ENCODE results near the gene SYT7. TPM values are rescaled to one million over a fixed set of nuclear protein-coding genes. Genes with fewer than 3 reads are reported as not detected.

The SYT7 gene, protein sequence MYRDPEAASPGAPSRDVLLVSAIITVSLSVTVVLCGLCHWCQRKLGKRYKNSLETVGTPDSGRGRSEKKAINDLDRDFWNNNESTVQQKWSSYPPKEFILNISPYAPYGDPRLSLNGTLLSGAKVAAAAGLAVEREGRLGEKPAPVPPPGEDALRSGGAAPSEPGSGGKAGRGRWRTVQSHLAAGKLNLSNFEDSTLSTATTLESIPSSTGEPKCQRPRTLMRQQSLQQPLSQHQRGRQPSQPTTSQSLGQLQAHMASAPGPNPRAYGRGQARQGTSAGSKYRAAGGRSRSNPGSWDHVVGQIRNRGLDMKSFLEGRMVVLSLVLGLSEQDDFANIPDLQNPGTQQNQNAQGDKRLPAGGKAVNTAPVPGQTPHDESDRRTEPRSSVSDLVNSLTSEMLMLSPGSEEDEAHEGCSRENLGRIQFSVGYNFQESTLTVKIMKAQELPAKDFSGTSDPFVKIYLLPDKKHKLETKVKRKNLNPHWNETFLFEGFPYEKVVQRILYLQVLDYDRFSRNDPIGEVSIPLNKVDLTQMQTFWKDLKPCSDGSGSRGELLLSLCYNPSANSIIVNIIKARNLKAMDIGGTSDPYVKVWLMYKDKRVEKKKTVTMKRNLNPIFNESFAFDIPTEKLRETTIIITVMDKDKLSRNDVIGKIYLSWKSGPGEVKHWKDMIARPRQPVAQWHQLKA
- total RNA-seq = 0.54 and 0.97 TPM in 2 replicates

DNA sequence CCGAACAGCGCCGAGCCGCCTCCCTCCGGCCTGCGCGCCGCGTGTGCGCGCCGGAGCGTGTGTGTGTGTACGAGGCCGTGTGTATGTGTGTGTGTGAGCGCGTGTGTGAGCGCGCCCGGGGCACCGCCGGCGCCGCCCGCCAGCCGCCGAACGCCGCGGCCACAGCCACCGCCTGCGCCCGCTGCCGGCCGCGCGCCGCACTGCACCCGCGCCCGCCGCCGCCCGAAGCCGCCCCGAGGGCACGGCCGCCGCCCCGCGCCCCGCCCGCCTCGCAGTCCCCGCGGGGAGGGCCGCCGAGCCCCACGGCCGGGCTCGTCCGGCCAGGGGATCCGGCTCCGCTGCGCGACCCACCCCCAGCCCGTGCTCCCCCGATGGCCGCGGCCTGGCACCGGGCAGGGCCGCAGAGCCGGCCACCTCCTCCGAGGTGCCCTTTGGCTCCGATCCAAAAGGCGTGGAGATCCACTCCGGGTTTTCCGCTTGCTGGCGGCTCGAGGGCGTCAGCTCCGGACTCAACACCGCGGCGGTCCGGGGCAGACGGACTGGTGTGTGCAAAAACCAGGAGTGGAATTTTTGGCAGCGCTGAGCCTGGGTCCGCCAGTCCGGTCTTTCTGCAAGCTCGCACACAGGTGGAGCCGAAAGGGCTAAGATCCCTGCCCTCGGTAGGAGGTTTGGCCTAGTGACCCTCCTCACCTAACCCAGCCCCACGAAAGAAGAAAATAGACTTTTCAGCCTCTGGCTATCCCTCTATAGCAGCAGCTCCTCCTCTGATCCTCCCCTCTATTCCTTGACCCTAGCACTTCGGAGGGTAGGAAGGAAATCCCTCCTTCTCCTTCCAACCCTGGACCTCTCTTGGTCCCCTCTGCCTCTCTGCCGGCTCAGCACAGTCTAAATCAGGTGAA, at the start of gene SYT7:
Gene SYT7, minus strand, starts transcription at position 47 of the 899 bp plus-strand sequence. CDS start 256 bp downstream, outside the sequence.

DNA sequence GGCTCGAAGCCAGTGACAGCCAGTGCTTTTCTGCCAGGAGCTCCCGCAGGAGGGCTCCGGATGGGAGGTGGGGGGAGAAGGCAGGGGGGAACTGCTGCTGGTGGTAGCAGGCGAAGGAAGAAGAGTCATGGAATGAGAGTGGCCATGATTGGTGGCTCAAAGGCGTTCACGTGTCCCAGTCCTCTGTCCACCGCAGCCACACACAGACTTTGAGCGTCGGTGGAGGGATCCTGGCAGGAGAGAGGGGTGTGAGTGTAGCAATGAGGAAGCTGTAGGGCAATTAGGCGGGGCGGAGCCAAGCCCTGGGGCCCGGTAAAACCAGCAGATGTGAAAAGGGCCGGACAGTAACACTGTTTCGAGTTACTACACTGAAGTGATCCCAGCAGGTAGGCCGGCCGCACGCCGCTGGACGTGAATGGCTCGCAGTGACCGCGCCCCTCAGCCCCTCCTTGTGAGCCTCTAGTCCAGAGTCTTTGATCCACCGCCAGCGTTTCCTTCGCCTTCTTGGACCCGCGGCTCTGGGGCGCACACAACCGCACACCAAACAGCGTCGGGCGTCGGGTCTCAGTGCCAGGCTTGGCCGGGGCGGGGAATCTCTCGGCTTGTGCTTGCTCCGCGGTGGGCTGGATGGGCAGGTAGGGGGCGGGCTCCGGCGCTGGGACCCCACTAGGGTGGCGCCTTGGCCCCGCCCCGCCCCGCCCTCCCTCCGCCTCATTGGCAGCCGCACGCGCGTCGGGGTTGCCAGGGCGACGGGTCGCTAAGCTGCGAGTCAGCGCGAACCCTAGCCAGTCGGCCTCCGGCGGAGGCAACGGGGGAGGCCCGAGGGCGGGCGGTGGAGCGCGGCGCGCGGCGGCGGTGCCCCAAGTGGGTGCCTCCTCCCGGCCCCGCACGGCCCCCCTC, 72.7 kb downstream of the SYT7 start, which contains the start of gene LRRC10B:
Gene LRRC10B, plus strand, starts transcription at position 788 of the 900 bp plus-strand sequence. CDS start 250 bp downstream, outside the sequence.

Other genes with a start within 250 kb of the SYT7 start
- gene DDB1, start 248.0 kb downstream of the SYT7 start, total RNA-seq = 207 and 209 TPM in 2 replicates
- gene TKFC, start 247.8 kb downstream of the SYT7 start, total RNA-seq = 18.6 and 55.4 TPM in 2 replicates
- 49.5 and 83.3 TPM in 2 replicates for gene CYB561A3, start 219.2 kb downstream of the SYT7 start, total RNA-seq
- 19.5 and 22.8 TPM in 2 replicates for gene TMEM138, start 218.7 kb downstream of the SYT7 start, total RNA-seq
- 12.3 and 17.0 TPM in 2 replicates for gene TMEM216, start 188.5 kb downstream of the SYT7 start, total RNA-seq
- 36.6 and 38.1 TPM in 2 replicates for gene CPSF7, start 151.1 kb downstream of the SYT7 start, total RNA-seq
- 24.6 and 55.2 TPM in 2 replicates for gene SDHAF2, start 151.0 kb downstream of the SYT7 start, total RNA-seq
- not detected in 2 replicates for gene LRRC10B, start 72.3 kb downstream of the SYT7 start, total RNA-seq
- gene DAGLA, start 99.3 kb upstream of the SYT7 start, total RNA-seq = 1.3 and 1.8 TPM in 2 replicates
- 2.3 and 3.4 TPM in 2 replicates for gene MYRF, start 171.6 kb upstream of the SYT7 start, total RNA-seq
- gene TMEM258, start 211.5 kb upstream of the SYT7 start, total RNA-seq = 74.9 and 75.2 TPM in 2 replicates
- 12.5 and 19.0 TPM in 2 replicates for gene FEN1, start 211.8 kb upstream of the SYT7 start, total RNA-seq
- gene FADS1, start 235.9 kb upstream of the SYT7 start, total RNA-seq = 57.9 and 122 TPM in 2 replicates
- gene FADS2, start 247.2 kb upstream of the SYT7 start, total RNA-seq = 156 and 443 TPM in 2 replicates